Naive thymus-derived CD8-positive, alpha-beta T cell (primary cell): ENCODE data around the gene MAPK14. TPM values are rescaled to one million over a fixed set of nuclear protein-coding genes. Genes with fewer than 3 reads are reported as not detected.
"Not testable (repeated sequence)": the region's sequence is repeated elsewhere in the genome, so short reads cannot be mapped to it uniquely, and the experiment has no call there.

Source experiments
- ATAC-seq, 2 donors: fragments of 150-1000 bp; cut with Tn5 transposase in 1 of 2; sonication (Bioruptor Pico), chemical (Tn5 transposase) in 1 of 2; 1 replicate in 1 of 2; 2 replicates in 1 of 2; pipeline ENCODE4 v1.10.0; 2021; ENCODE audit warnings: mild to moderate bottlenecking in 2 of 2, moderate library complexity in 2 of 2
- POLR2A ChIA-PET: fragments of 350-600 bp; sonication (Branson Sonifier 250); formaldehyde crosslinking; loops from one replicate; lab custom pipeline; 2021; ENCODE audit warnings: antibody characterized with exemption; lab: Charles Lee
- DNase-seq, 10 donors: peaks; one replicate each; pipeline versions ENCODE4 v3.0.0 to v3.0.0-alpha.2; 2020 to 2022
- H3K27ac Mint-ChIP-seq, 10 donors: one replicate each; pipeline ENCODE4 v1.8.0; 2020 to 2022; ENCODE audit warnings: mild to moderate bottlenecking in 10 of 10, mixed read lengths in 10 of 10, moderate library complexity in 4 of 10, inconsistent platforms in 1 of 10
- H3K27me3 Mint-ChIP-seq, 5 donors: one replicate each; pipeline ENCODE4 v1.8.0; 2021 to 2022; ENCODE audit warnings: mixed read lengths in 5 of 5
- H3K36me3 Mint-ChIP-seq, 3 donors: one replicate each; pipeline ENCODE4 v1.8.0; 2020 to 2022; ENCODE audit warnings: mixed read lengths in 3 of 3, mild to moderate bottlenecking in 2 of 3, inconsistent platforms in 1 of 3
- H3K4me1 Mint-ChIP-seq, 4 donors: one replicate each; pipeline ENCODE4 v1.8.0; 2021 to 2022; ENCODE audit warnings: mixed read lengths in 4 of 4
- H3K4me3 Mint-ChIP-seq, 10 donors: one replicate each; pipeline ENCODE4 v1.8.0; 2020 to 2022; ENCODE audit warnings: mild to moderate bottlenecking in 10 of 10, mixed read lengths in 10 of 10, moderate library complexity in 6 of 10, inconsistent platforms in 1 of 10
- H3K9me3 Mint-ChIP-seq, 9 donors: one replicate each; pipeline ENCODE4 v1.8.0; 2020 to 2022; ENCODE audit warnings: mixed read lengths in 9 of 9, mild to moderate bottlenecking in 3 of 9, inconsistent platforms in 1 of 9, moderate library complexity in 1 of 9
- polyA plus RNA-seq, 3 donors: library from polyadenylated mRNA; unstranded; fragments of 300-500 nt; fragmentation: Illumina TruSeq; gene quantifications; one replicate each; pipeline ENCODE4 v1.2.3, GENCODE V29; 2021
- total RNA-seq, 8 experiments: library from RNA in 2 of 8; stranded (reverse) in 2 of 8; gene quantifications; one replicate each; pipeline ENCODE4 v1.2.3 and lab custom pipeline; 2021 to 2026

The MAPK14 gene
- total and polyA plus RNA-seq, 5 experiments from 2014 or later = 38.1 to 56.5 (median 51.5) TPM

- ATAC-seq = no peak
- Mint-ChIP-seq H3K4me1 (peaks cover 28 to 82% (median 71%) of the 10 kb centered on the region in 4 donors), H3K9me3 (no peaks in the 10 kb centered on the region), H3K4me3 (peak overlapping the region in 6 of 10 donors; percentile 9 to 57 (median 31)), H3K27me3 (no peaks in the 10 kb centered on the region), H3K36me3 (no peaks in the 10 kb centered on the region), H3K27ac (peak overlapping the region in 9 of 10 donors; percentile 24 to 87 (median 71))
- DNase-seq = no peak
- POLR2A ChIA-PET = interaction anchor here (2.0 kb wide), 1 partner anchor 70 kb away, joined by 4 read pairs; the partner anchor contains the start of gene BRPF3
Observed at GRCh38 chr6:36126553-36127458, 99.2 kb downstream of the MAPK14 start.

GRCh38 chr6:36127462-36128016, 99.9 kb downstream of the MAPK14 start:
- ATAC-seq = no peak
- H3K36me3 Mint-ChIP-seq = peaks cover 0 to under 1% (median 0%) of the 10 kb centered on the region in 3 donors
- no peaks in the 10 kb centered on the region for H3K9me3 Mint-ChIP-seq
- peaks cover 24 to 82% (median 71%) of the 10 kb centered on the region in 4 donors for H3K4me1 Mint-ChIP-seq
- no peak for DNase-seq
- peak overlapping the region in 2 of 10 donors; percentile 4 to 12 for H3K4me3 Mint-ChIP-seq
- H3K27me3 Mint-ChIP-seq = no peaks in the 10 kb centered on the region
- peak overlapping the region in 2 of 10 donors; percentile 74 to 94 for H3K27ac Mint-ChIP-seq
- POLR2A ChIA-PET = interaction anchor here (2.0 kb wide), 1 partner anchor 70 kb away, joined by 4 read pairs; the partner anchor contains the start of gene BRPF3

- H3K4me3 Mint-ChIP-seq = peak overlapping the region in 3 of 10 donors; percentile 3 to 29 (median 14)
- ATAC-seq (no peak), DNase-seq (no peak)
- peaks cover 27 to 82% (median 71%) of the 10 kb centered on the region in 4 donors for H3K4me1 Mint-ChIP-seq
- POLR2A ChIA-PET = interaction anchor here (2.0 kb wide), 1 partner anchor 69 kb away, joined by 4 read pairs; the partner anchor contains the start of gene BRPF3
- H3K36me3 Mint-ChIP-seq = peaks cover 0 to 6% (median 0%) of the 10 kb centered on the region in 3 donors
- H3K27me3 Mint-ChIP-seq = no peaks in the 10 kb centered on the region
- H3K27ac Mint-ChIP-seq = peak overlapping the region in 3 of 10 donors; percentile 10 to 94 (median 74)
- H3K9me3 Mint-ChIP-seq = no peaks in the 10 kb centered on the region
Observed at GRCh38 chr6:36128073-36128472, 100.5 kb downstream of the MAPK14 start.

- DNase-seq (no peak), ATAC-seq (no peak)
- peak overlapping the region in 8 of 10 donors; percentile 14 to 84 (median 64) for H3K4me3 Mint-ChIP-seq
- H3K9me3 Mint-ChIP-seq = no peaks in the 10 kb centered on the region
- POLR2A ChIA-PET = interaction anchor here (1.3 kb wide), 1 partner anchor 20 kb away, joined by 3 read pairs; no protein-coding TSS in a partner anchor
- H3K4me1 Mint-ChIP-seq = peaks cover 29 to 82% (median 71%) of the 10 kb centered on the region in 4 donors
- no peaks in the 10 kb centered on the region for H3K27me3 Mint-ChIP-seq
- peaks cover 0 to 12% (median 0%) of the 10 kb centered on the region in 3 donors for H3K36me3 Mint-ChIP-seq
- peak overlapping the region in 6 of 10 donors; percentile 15 to 95 (median 80) for H3K27ac Mint-ChIP-seq
Observed at GRCh38 chr6:36128793-36129192, 101.2 kb downstream of the MAPK14 start.

GRCh38 chr6:36129334-36129733, 101.7 kb downstream of the MAPK14 start:
- POLR2A ChIA-PET = interaction anchor here (0.6 to 4.4 kb wide), 8 partner anchors 8 to 101 kb away, joined by 3 to 63 read pairs (median 10); partner anchors contain the start of genes BRPF3 and MAPK14
- not testable (repeated sequence) for H3K9me3 Mint-ChIP-seq, H3K27me3 Mint-ChIP-seq, DNase-seq, ATAC-seq
- Mint-ChIP-seq H3K4me3 (peak overlapping the region; percentile 25 to 89 (median 66)), H3K4me1 (peaks cover 30 to 80% (median 68%) of the 10 kb centered on the region in 4 donors), H3K36me3 (peaks cover 0 to 15% (median 0%) of the 10 kb centered on the region in 3 donors), H3K27ac (peak overlapping the region in 9 of 10 donors; percentile 43 to 95 (median 69))

- peak; percentile 50 to 60 for ATAC-seq
- POLR2A ChIA-PET = interaction anchor here (0.6 to 4.4 kb wide), 16 partner anchors 9 to 102 kb away, joined by 3 to 63 read pairs (median 6); partner anchors contain the start of genes BRPF3 and MAPK14
Observed at GRCh38 chr6:36129941-36130666, 102.5 kb downstream of the MAPK14 start, which contains the start of gene MAPK13. TSS of gene MAPK13 (plus strand) at chr6:36130513. CDS start at chr6:36130583, 70 bp downstream.

GRCh38 chr6:36130667-36131510, 103.3 kb downstream of the MAPK14 start:
- Mint-ChIP-seq H3K4me1 (peaks cover 27 to 70% (median 54%) of the 10 kb centered on the region in 4 donors), H3K27me3 (no peaks in the 10 kb centered on the region), H3K36me3 (peaks cover 0 to 31% (median 2%) of the 10 kb centered on the region in 3 donors), H3K4me3 (peak overlapping the region; percentile 83 to 94 (median 88)), H3K27ac (peak overlapping the region; percentile 75 to 96 (median 95)), H3K9me3 (no peaks in the 10 kb centered on the region)
- POLR2A ChIA-PET = interaction anchor here (0.7 to 4.4 kb wide), 18 partner anchors 9 to 313 kb away, joined by 3 to 63 read pairs (median 6); partner anchors contain the start of genes BRPF3, KCTD20 and MAPK14
- ATAC-seq = peak; percentile 60 to 61
- peak; percentile 36 to 74 (median 48) for DNase-seq

More at GRCh38 chr6:36129941-36130666, 102.5 kb downstream of the MAPK14 start, which contains the start of gene MAPK13:
- Mint-ChIP-seq H3K4me3 (peak within 1 kb of the TSS; percentile 83 to 94 (median 88)), H3K36me3 (peaks cover 0 to 23% (median 0%) of the 10 kb centered on the region in 3 donors), H3K9me3 (no peaks in the 10 kb centered on the region), H3K27me3 (no peaks in the 10 kb centered on the region), H3K27ac (peak within 1 kb of the TSS; percentile 88 to 96 (median 95)), H3K4me1 (peaks cover 27 to 74% (median 62%) of the 10 kb centered on the region in 4 donors)
- DNase-seq = peak in 5 of 10 donors; percentile 34 to 50 (median 48)

- Mint-ChIP-seq H3K36me3 (peaks cover 0 to 39% (median 3%) of the 10 kb centered on the region in 3 donors), H3K4me1 (peaks cover 23 to 67% (median 46%) of the 10 kb centered on the region in 4 donors), H3K4me3 (peak overlapping the region; percentile 83 to 94 (median 88)), H3K27me3 (no peaks in the 10 kb centered on the region), H3K27ac (peak overlapping the region; percentile 75 to 96 (median 95)), H3K9me3 (no peaks in the 10 kb centered on the region)
- ATAC-seq (peak; percentile 63 to 73), DNase-seq (peak in 4 of 10 donors; percentile 22 to 50 (median 48))
- POLR2A ChIA-PET = interaction anchor here (0.7 to 4.4 kb wide), 19 partner anchors 8 to 312 kb away, joined by 3 to 63 read pairs (median 6); partner anchors contain the start of genes BRPF3, KCTD20 and MAPK14
Observed at GRCh38 chr6:36131511-36132245, 104.1 kb downstream of the MAPK14 start.

- no peaks in the 10 kb centered on the region for H3K27me3 Mint-ChIP-seq
- H3K27ac Mint-ChIP-seq = peak overlapping the region; percentile 75 to 96 (median 95)
- DNase-seq (no peak), ATAC-seq (no peak)
- H3K36me3 Mint-ChIP-seq = peaks cover 0 to 45% (median 3%) of the 10 kb centered on the region in 3 donors
- H3K4me3 Mint-ChIP-seq = peak overlapping the region; percentile 83 to 94 (median 88)
- peaks cover 20 to 64% (median 40%) of the 10 kb centered on the region in 4 donors for H3K4me1 Mint-ChIP-seq
- H3K9me3 Mint-ChIP-seq = no peaks in the 10 kb centered on the region
- POLR2A ChIA-PET = interaction anchor here (0.7 to 4.4 kb wide), 11 partner anchors 9 to 311 kb away, joined by 3 to 63 read pairs (median 11); partner anchors contain the start of genes BRPF3, KCTD20 and MAPK14
Observed at GRCh38 chr6:36132246-36132895, 104.8 kb downstream of the MAPK14 start.
